ENCODE results near the gene SP2. TPM values are rescaled to one million over a fixed set of nuclear protein-coding genes. Genes with fewer than 3 reads are reported as not detected.

SP2 gene
- total and polyA plus RNA-seq, 2 of the 13 experiments (the other 11 are each of a cell fraction or from before 2014, with no cell fraction given): 1.4 to 4.8 TPM

- TF ChIP-seq ATF2 (CRISPR knock-in tag; IDR thresholded peaks at IDR 0.05) (0 out of 2 replicates have a peak, but pooled peaks have one; percentile 30), ZNF563 (CRISPR knock-in tag; IDR thresholded peaks at IDR 0.05) (peak; percentile 65; the same call in 1 of the 2 replicates), ZKSCAN5 (CRISPR knock-in tag; IDR thresholded peaks at IDR 0.05) (no peak), IKZF5 (CRISPR knock-in tag; IDR thresholded peaks at IDR 0.05) (peak; percentile 63; the same call in 1 of the 2 replicates), BATF2 (CRISPR knock-in tag; IDR thresholded peaks at IDR 0.05) (no peak), SNRNP70 (IDR thresholded peaks at IDR 0.05; ENCODE audit: low read depth, low read length) (no peak), ZNF549 (CRISPR knock-in tag; IDR thresholded peaks at IDR 0.05) (no peak), LBX2 (CRISPR knock-in tag; IDR thresholded peaks at IDR 0.05; ENCODE audit: borderline replicate concordance) (no peak), ZNF234 (CRISPR knock-in tag; conservative IDR thresholded peaks at IDR 0.05) (no peak), ZBTB3 (CRISPR knock-in tag; IDR thresholded peaks at IDR 0.05; ENCODE audit: borderline replicate concordance, low read depth) (no peak), SPEN (CRISPR knock-in tag; IDR thresholded peaks at IDR 0.05; ENCODE audit: low read depth) (no peak; the same call in 1 of the 2 replicates), MEF2D (CRISPR knock-in tag; IDR thresholded peaks at IDR 0.05) (peak; percentile 85; the same call in 1 of the 2 replicates), ISL2 (CRISPR knock-in tag; IDR thresholded peaks at IDR 0.05) (peak; percentile 44; the same call in 1 of the 2 replicates), RFXANK (CRISPR knock-in tag; IDR thresholded peaks at IDR 0.05) (no peak), ASH2L (IDR thresholded peaks at IDR 0.05; ENCODE audit: insufficient read length, low read depth, low read length) (peak; percentile 11), ZNF709 (CRISPR knock-in tag; IDR thresholded peaks at IDR 0.05) (peak; percentile 6; the same call in 1 of the 2 replicates), ZNF615 (CRISPR knock-in tag; IDR thresholded peaks at IDR 0.05; ENCODE audit: borderline replicate concordance) (no peak), ERF (CRISPR knock-in tag; IDR thresholded peaks at IDR 0.05) (peak; percentile 40; the same call in 1 of the 2 replicates), ZBED4 (CRISPR knock-in tag; IDR thresholded peaks at IDR 0.05; ENCODE audit: borderline replicate concordance) (peak; percentile 43; the same call in 1 of the 2 replicates)
Observed at GRCh38 chr17:47895347-47895855, 635 bp upstream of the SP2 start (continued).

Measured in HepG2 (cell line).